Stomach (tissue), 9 donors: ENCODE measurements around the gene ZNF782. TPM values are rescaled to one million over a fixed set of nuclear protein-coding genes. Genes with fewer than 3 reads are reported as not detected.

ENCODE experiments used
- DNase-seq, 2 donors: peaks; one replicate each; pipeline versions ENCODE4 v3.0.0 to v3.0.0-alpha.2; 2013 to 2019
- H3K27ac ChIP-seq, 5 donors: fragments of 200-600 bp in 4 of 5; sonication (generic) in 4 of 5; one replicate each; pipeline ENCODE4 v1.5.1; 2013 to 2019; ENCODE audit warnings: mild to moderate bottlenecking in 1 of 5, moderate library complexity in 1 of 5
- H3K27me3 ChIP-seq, 3 donors: fragments of 200-600 bp; sonication (generic); one replicate each; pipeline ENCODE4 v1.5.1; 2017 to 2019; ENCODE audit warnings: mixed run types in 1 of 3
- H3K36me3 ChIP-seq, 4 donors: fragments of 200-600 bp; sonication (generic); 1 replicate in 3 of 4; 2 replicates in 1 of 4; pipeline ENCODE4 v1.5.1; 2016 to 2019
- H3K4me1 ChIP-seq, 4 donors: fragments of 200-600 bp; sonication (generic); one replicate each; pipeline ENCODE4 v1.5.1; 2016 to 2019
- H3K4me3 ChIP-seq, 4 donors: fragments of 200-600 bp; sonication (generic) in 3 of 4; one replicate each; pipeline ENCODE4 v1.5.1; 2016 to 2019; ENCODE audit warnings: mild to moderate bottlenecking in 1 of 4
- H3K9me3 ChIP-seq, 4 donors: fragments of 200-600 bp; sonication (generic); one replicate each; pipeline ENCODE4 v1.5.1; 2016 to 2019
- EP300 ChIP-seq: sonication (generic); formaldehyde crosslinking; IDR thresholded peaks from one replicate; pipeline ENCODE4 v1.6.1; 2017; ENCODE audit warnings: antibody characterized with exemption
- POLR2A ChIP-seq, 4 donors: fragments of 450-650 bp; IDR thresholded peaks; one replicate each; pipeline ENCODE4 v1.6.1; 2016; ENCODE audit warnings: antibody characterized with exemption in 4 of 4, control low read depth in 2 of 4, mild to moderate bottlenecking in 1 of 4, moderate library complexity in 1 of 4
- POLR2AphosphoS5 ChIP-seq, 3 donors: sonication (generic); formaldehyde crosslinking; IDR thresholded peaks; one replicate each; pipeline ENCODE4 v1.6.1; 2016; ENCODE audit warnings: antibody characterized with exemption in 3 of 3
- WGBS, 5 donors: extraction: QIAGEN DNeasy Blood & Tissue Kit in 3 of 5; methylation state at CpG; one replicate each; pipeline versions ENCODE4 v1.1.5 to v1.1.7; 2013 to 2018; 5-methylcytosine and 5-hydroxymethylcytosine counted together
- intact Hi-C: fragments of 100-400 bp; cut with DNase I; formaldehyde crosslinking; loops from one replicate; pipeline ENCODE4 v1.15.1; 2023; ENCODE audit warnings: low total_unique reads
- polyA plus RNA-seq, 3 donors: library from polyadenylated mRNA; stranded (reverse); fragments of 200-250 nt; gene quantifications; one replicate each; pipeline ENCODE4 v1.2.3, GENCODE V29; 2013
- total RNA-seq, 5 donors: library from RNA; depleted of rRNA; stranded (reverse); fragments of >200 nt; gene quantifications; one replicate each; pipeline versions ENCODE4 v1.1.0 to v1.2.3, GENCODE V29; 2014 to 2016
- TF ChIP-seq, protein P1 (sequence below), 7 experiments: fragments of 450-650 bp in 4 of 7; fragments of 200-600 bp in 3 of 7; sonication (generic) in 3 of 7; IDR thresholded peaks; one replicate each; pipeline ENCODE4 v1.5.1; 2016 to 2019; ENCODE audit warnings: antibody characterized with exemption in 7 of 7, control low read depth in 2 of 7, mild to moderate bottlenecking in 1 of 7
- donor health status: healthy with polysubstance abuse.
- donor health status: Bipolar disorder and iron deficiency.
- donor health status: healthy.

ZNF782 gene
- total and polyA plus RNA-seq, 8 donors, result 1.2 to 32.7 (median 17.8) TPM

DNA sequence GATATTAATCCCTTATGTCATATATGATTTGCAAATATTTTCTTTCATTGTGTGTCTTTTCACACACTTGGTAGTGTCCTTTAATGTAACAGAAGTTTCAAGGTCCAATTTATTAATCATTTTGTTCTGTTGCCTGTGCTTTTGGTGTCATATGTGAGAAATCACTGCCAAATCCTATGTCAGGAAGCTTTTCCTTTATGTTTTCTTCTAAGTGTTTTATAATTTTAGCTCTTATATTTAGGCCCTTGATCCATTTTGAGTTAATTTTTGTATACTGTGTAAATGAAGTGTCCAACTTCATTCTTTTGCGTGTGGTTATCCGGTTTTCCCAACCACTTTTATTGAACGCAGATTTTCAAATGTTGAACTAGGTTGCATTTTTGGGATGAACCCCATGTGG is 70.3 kb downstream of the ZNF782 start:
- no peak overlapping the region for H3K27ac ChIP-seq
- TF ChIP-seq, protein P1, sequence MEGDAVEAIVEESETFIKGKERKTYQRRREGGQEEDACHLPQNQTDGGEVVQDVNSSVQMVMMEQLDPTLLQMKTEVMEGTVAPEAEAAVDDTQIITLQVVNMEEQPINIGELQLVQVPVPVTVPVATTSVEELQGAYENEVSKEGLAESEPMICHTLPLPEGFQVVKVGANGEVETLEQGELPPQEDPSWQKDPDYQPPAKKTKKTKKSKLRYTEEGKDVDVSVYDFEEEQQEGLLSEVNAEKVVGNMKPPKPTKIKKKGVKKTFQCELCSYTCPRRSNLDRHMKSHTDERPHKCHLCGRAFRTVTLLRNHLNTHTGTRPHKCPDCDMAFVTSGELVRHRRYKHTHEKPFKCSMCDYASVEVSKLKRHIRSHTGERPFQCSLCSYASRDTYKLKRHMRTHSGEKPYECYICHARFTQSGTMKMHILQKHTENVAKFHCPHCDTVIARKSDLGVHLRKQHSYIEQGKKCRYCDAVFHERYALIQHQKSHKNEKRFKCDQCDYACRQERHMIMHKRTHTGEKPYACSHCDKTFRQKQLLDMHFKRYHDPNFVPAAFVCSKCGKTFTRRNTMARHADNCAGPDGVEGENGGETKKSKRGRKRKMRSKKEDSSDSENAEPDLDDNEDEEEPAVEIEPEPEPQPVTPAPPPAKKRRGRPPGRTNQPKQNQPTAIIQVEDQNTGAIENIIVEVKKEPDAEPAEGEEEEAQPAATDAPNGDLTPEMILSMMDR (IDR thresholded peaks at IDR 0.05), result no peak
- TF ChIP-seq POLR2A (IDR thresholded peaks at IDR 0.05) (no peak), EP300 (no peak)
- peaks cover 0 to 13% (median under 1%) of the 10 kb centered on the region in 4 donors for H3K4me1 ChIP-seq
- H3K9me3 ChIP-seq, result peaks cover 0 to 35% (median 18%) of the 10 kb centered on the region in 4 donors
- H3K4me3 ChIP-seq, result no peak overlapping the region
- intact Hi-C loops, result no loop called here
- H3K27me3 ChIP-seq, result no peaks in the 10 kb centered on the region
- H3K36me3 ChIP-seq, result peaks cover 0 to 21% (median 0%) of the 10 kb centered on the region in 4 donors
- DNase-seq, result no peak
- 96 to 100% (median 99%) methylated on average over 3 of the region's 3 CpGs for WGBS, 5 donors

DNA sequence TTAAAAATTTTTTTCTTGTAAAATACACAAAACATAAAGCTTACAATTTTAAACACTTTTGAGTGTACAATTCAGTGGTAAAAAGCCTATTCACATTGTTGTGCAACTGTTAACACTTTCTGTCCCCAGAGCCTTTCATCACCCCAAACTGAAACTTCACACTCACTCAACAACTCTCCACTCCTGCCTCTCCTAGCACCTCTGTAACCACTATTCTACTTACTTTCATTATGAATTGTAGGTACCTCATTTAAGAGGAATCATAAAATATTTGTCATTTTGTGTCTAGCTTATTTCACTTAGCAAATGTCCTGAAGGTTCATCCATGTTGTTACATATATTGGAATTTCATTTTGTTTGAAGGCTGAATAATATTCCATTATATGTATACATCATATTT is 72.1 kb downstream of the ZNF782 start:
- no peaks in the 10 kb centered on the region for H3K27me3 ChIP-seq
- H3K27ac ChIP-seq, result no peak overlapping the region
- TF ChIP-seq POLR2AphosphoS5 (IDR thresholded peaks at IDR 0.05) (no peak), POLR2A (IDR thresholded peaks at IDR 0.05) (no peak), EP300 (no peak)
- TF ChIP-seq, protein P1 (IDR thresholded peaks at IDR 0.05), result no peak
- no peak for DNase-seq
- peaks cover 0 to 22% (median 8%) of the 10 kb centered on the region in 4 donors for H3K4me1 ChIP-seq
- intact Hi-C loops, result no loop called here
- no peak overlapping the region for H3K4me3 ChIP-seq
- H3K36me3 ChIP-seq, result peaks cover 0 to 9% (median 0%) of the 10 kb centered on the region in 4 donors
- H3K9me3 ChIP-seq, result peaks cover 0 to 24% (median 9%) of the 10 kb centered on the region in 4 donors

DNA sequence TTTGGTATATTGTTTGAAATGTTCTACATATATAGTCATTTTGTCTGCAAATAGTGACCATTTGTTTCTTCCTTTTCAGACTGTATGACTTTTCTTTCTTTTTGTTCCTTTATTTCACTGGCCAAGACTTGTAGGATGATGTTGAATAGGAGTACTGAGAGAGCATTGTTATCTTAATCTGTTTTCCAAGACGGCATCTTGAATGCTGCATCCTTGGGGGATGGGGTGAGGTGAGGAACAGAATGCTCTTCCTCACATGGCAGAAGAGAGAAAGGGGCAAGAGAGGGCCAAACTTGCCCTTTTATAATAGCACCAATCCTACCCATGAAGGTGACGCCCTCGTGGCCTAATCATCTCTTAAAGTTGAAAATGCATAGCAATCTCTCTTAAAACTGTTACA is 72.8 kb downstream of the ZNF782 start:
- Histone ChIP-seq H3K27me3 (no peaks in the 10 kb centered on the region), H3K4me1 (peaks cover 0 to 29% (median 14%) of the 10 kb centered on the region in 4 donors), H3K4me3 (no peak overlapping the region), H3K27ac (no peak overlapping the region), H3K9me3 (peaks cover 0 to 18% (median 6%) of the 10 kb centered on the region in 4 donors), H3K36me3 (peaks cover 0 to 8% (median 0%) of the 10 kb centered on the region in 4 donors)
- DNase-seq, result no peak
- intact Hi-C loops, result no loop called here
- TF ChIP-seq EP300 (no peak), POLR2AphosphoS5 (IDR thresholded peaks at IDR 0.05) (no peak), POLR2A (IDR thresholded peaks at IDR 0.05) (no peak)
- TF ChIP-seq, protein P1 (IDR thresholded peaks at IDR 0.05), result no peak
- WGBS, 5 donors, result 73 to 80% (median 77%) methylated on average over 3 of the region's 3 CpGs

DNA sequence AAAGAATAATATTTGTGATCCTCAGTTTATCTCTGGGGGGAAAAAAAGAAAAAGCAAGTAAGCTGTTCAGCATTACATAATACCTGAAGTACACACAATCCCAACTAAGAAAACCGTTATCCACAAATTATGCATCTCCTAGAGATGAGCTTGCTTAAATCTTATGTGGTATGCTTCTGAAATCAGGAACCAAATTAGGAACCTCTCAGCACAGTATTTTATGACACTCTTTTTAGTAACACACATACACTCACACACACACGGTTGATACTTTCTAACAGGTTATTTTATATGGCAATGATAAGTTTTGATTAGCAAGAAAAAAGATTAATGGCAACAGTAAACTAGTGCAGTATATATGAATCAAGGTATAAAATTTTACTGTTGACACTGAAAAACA is 75.2 kb downstream of the ZNF782 start:
- Histone ChIP-seq H3K27ac (peak overlapping the region in 1 of 5 donors; percentile 90), H3K4me3 (peak overlapping the region in 2 of 4 donors; percentile 79 to 99), H3K4me1 (peaks cover 0 to 31% (median 15%) of the 10 kb centered on the region in 4 donors), H3K27me3 (no peaks in the 10 kb centered on the region), H3K36me3 (peaks cover 0 to 22% (median 21%) of the 10 kb centered on the region in 4 donors), H3K9me3 (peaks cover 0 to 9% (median 0%) of the 10 kb centered on the region in 4 donors)
- no peak for TF ChIP-seq EP300
- TF ChIP-seq POLR2A (IDR thresholded peaks at IDR 0.05), result no peak
- TF ChIP-seq, protein P1 (IDR thresholded peaks at IDR 0.05), result no peak
- TF ChIP-seq POLR2AphosphoS5 (IDR thresholded peaks at IDR 0.05), result no peak
- DNase-seq, result no peak
- 26 to 55% (median 33%) methylated on average over 2 of the region's 2 CpGs for WGBS, 5 donors
- intact Hi-C loops, result no loop called here
